B cell (primary cell): ENCODE measurements around the gene CDC5L. TPM values are rescaled to one million over a fixed set of nuclear protein-coding genes. Genes with fewer than 3 reads are reported as not detected.
"Not testable (repeated sequence)": the region's sequence is repeated elsewhere in the genome, so short reads cannot be mapped to it uniquely, and the experiment has no call there.

ENCODE experiments used
- ATAC-seq: fragments of 200-7000 bp; cut with Tn5 transposase; one replicate; pipeline ENCODE4 v1.10.0; 2021; ENCODE audit warnings: low read depth, mild to moderate bottlenecking, moderate number of reproducible peaks, moderate library complexity
- CTCF ChIA-PET: fragments of 350-600 bp; sonication (Branson Sonifier 250); formaldehyde crosslinking; loops from one replicate; lab custom pipeline; 2021; ENCODE audit warnings: antibody characterized with exemption, inconsistent platforms; lab: Charles Lee
- POLR2A ChIA-PET: fragments of 350-600 bp; sonication (Branson Sonifier 250); formaldehyde crosslinking; loops from one replicate; lab custom pipeline; 2021; ENCODE audit warnings: antibody characterized with exemption; lab: Charles Lee
- DNase-seq: peaks from one replicate; pipeline ENCODE4 v3.0.0; 2013
- H2AFZ ChIP-seq: 2 replicates; pipeline ENCODE4 v1.6.1; 2012; ENCODE audit warnings: mild to moderate bottlenecking, low read depth, low read length; ENCODE audit not compliant: insufficient read depth, poor library complexity, severe bottlenecking
- H3K27ac ChIP-seq, 2 donors: 1 replicate in 1 of 2; 2 replicates in 1 of 2; pipeline ENCODE4 v1.5.1; 2012 to 2013; ENCODE audit warnings: low read length in 2 of 2, mild to moderate bottlenecking in 2 of 2, moderate library complexity in 1 of 2
- H3K27me3 ChIP-seq, 4 experiments: fragments of 200-600 bp in 1 of 4; sonication (generic) in 1 of 4; replicated peaks in 1 of 4; 1 replicate in 2 of 4; 2 replicates in 2 of 4; pipeline versions ENCODE4 v1.6.1 to v1.7.0; 2013 to 2016; ENCODE audit warnings: low read length in 3 of 4, mild to moderate bottlenecking in 2 of 4, mixed read lengths in 1 of 4, moderate library complexity in 1 of 4; ENCODE audit not compliant: insufficient read depth in 4 of 4, control insufficient read depth in 3 of 4; ENCODE audit errors: control extremely low read depth in 1 of 4
- H3K36me3 ChIP-seq, 2 experiments: replicated peaks in 1 of 2; 1 replicate in 1 of 2; 2 replicates in 1 of 2; pipeline versions ENCODE4 v1.6.1 to v1.7.1; 2013; ENCODE audit warnings: low read length in 1 of 2; ENCODE audit not compliant: insufficient read depth in 2 of 2, control insufficient read depth in 1 of 2; ENCODE audit errors: control extremely low read depth in 1 of 2, extremely low read depth in 1 of 2
- H3K4me1 ChIP-seq, 2 donors: fragments of 200-600 bp in 1 of 2; sonication (generic) in 1 of 2; 1 replicate in 1 of 2; 2 replicates in 1 of 2; pipeline versions ENCODE4 v1.5.1 to v1.6.1; 2013 to 2017; ENCODE audit warnings: low read length in 2 of 2; ENCODE audit not compliant: control insufficient read depth in 2 of 2, insufficient read depth in 2 of 2
- H3K4me2 ChIP-seq: replicated peaks from 2 replicates; pipeline ENCODE3; 2012; ENCODE audit warnings: mild to moderate bottlenecking, low read depth, low read length; ENCODE audit not compliant: poor library complexity, severe bottlenecking
- H3K4me3 ChIP-seq, 5 experiments: fragments of 200-600 bp in 1 of 5; sonication (generic) in 1 of 5; 1 replicate in 3 of 5; 2 replicates in 2 of 5; pipeline versions ENCODE4 v1.5.1 to v1.7.0; 2011 to 2016; ENCODE audit warnings: low read length in 4 of 5, mild to moderate bottlenecking in 4 of 5, low read depth in 2 of 5, control low read depth in 1 of 5, moderate library complexity in 1 of 5; ENCODE audit not compliant: insufficient read depth in 1 of 5; ENCODE audit errors: control extremely low read depth in 1 of 5, extremely low read depth in 1 of 5
- H3K79me2 ChIP-seq: fragments of 200-600 bp; sonication (generic); one replicate; pipeline ENCODE4 v1.6.0; 2016; ENCODE audit warnings: low read length; ENCODE audit not compliant: control insufficient read depth, insufficient read depth
- H3K9ac ChIP-seq: fragments of 200-600 bp; sonication (generic); 2 replicates; pipeline ENCODE4 v1.6.1; 2017; ENCODE audit warnings: mild to moderate bottlenecking, low read length, moderate library complexity
- H3K9me3 ChIP-seq, 3 donors: one replicate each; pipeline versions ENCODE4 v1.6.1 to v1.7.1; 2013; ENCODE audit warnings: low read length in 2 of 3; ENCODE audit not compliant: control insufficient read depth in 2 of 3, insufficient read depth in 1 of 3; ENCODE audit errors: control extremely low read depth in 1 of 3
- H4K20me1 ChIP-seq: 2 replicates; pipeline ENCODE4 v1.6.0; 2012; ENCODE audit warnings: mild to moderate bottlenecking, low read length; ENCODE audit not compliant: insufficient read depth, control insufficient read depth, poor library complexity, severe bottlenecking
- H3K27ac Mint-ChIP-seq: one replicate; pipeline ENCODE4 v1.8.0; 2021; ENCODE audit warnings: mixed read lengths
- H3K27me3 Mint-ChIP-seq: one replicate; pipeline ENCODE4 v1.8.0; 2021; ENCODE audit warnings: mixed read lengths
- H3K4me1 Mint-ChIP-seq: one replicate; pipeline ENCODE4 v1.8.0; 2021; ENCODE audit warnings: mixed read lengths
- H3K4me3 Mint-ChIP-seq: one replicate; pipeline ENCODE4 v1.8.0; 2021; ENCODE audit warnings: mixed read lengths
- H3K9me3 Mint-ChIP-seq: one replicate; pipeline ENCODE4 v1.8.0; 2022; ENCODE audit warnings: mixed read lengths; ENCODE audit not compliant: insufficient read depth
- EZH2 ChIP-seq: IDR thresholded peaks from 2 replicates; pipeline ENCODE4 v1.6.1; 2012; ENCODE audit warnings: borderline replicate concordance, low read depth, mild to moderate bottlenecking, moderate library complexity, low read length; ENCODE audit not compliant: insufficient read depth, poor library complexity, severe bottlenecking
- WGBS: methylation state at CpG from one replicate; pipeline ENCODE4 v1.1.5; 2013; ENCODE audit warnings: missing lambda C conversion rate; ENCODE audit not compliant: insufficient coverage; 5-methylcytosine and 5-hydroxymethylcytosine counted together
- intact Hi-C: fragments of 100-400 bp; cut with micrococcal nuclease; formaldehyde crosslinking; loops from one replicate; pipeline ENCODE4 v1.10.0; 2022
- polyA plus RNA-seq: library from polyadenylated mRNA; depleted of rRNA; stranded (reverse); fragments of >200 nt; gene quantifications from 2 replicates; pipeline ENCODE4 v1.2.3, GENCODE V29; 2012
- total RNA-seq, 2 donors: library from RNA; stranded (reverse); fragments of 120-200 nt in 1 of 2; gene quantifications; 1 replicate in 1 of 2; 2 replicates in 1 of 2; pipeline versions ENCODE4 v1.2.3 to v1.2.4, GENCODE V29; 2013 to 2022
- TF ChIP-seq, protein P1 (sequence below): fragments of 200-600 bp; IDR thresholded peaks from one replicate; pipeline ENCODE4 v1.8.0; 2022; ENCODE audit warnings: antibody characterized with exemption, mild to moderate bottlenecking

Gene CDC5L
- total and polyA plus RNA-seq, 2 donors (not counting 1 experiment from before 2014, with no cell fraction given) = 4.1 to 22.2 TPM

DNA sequence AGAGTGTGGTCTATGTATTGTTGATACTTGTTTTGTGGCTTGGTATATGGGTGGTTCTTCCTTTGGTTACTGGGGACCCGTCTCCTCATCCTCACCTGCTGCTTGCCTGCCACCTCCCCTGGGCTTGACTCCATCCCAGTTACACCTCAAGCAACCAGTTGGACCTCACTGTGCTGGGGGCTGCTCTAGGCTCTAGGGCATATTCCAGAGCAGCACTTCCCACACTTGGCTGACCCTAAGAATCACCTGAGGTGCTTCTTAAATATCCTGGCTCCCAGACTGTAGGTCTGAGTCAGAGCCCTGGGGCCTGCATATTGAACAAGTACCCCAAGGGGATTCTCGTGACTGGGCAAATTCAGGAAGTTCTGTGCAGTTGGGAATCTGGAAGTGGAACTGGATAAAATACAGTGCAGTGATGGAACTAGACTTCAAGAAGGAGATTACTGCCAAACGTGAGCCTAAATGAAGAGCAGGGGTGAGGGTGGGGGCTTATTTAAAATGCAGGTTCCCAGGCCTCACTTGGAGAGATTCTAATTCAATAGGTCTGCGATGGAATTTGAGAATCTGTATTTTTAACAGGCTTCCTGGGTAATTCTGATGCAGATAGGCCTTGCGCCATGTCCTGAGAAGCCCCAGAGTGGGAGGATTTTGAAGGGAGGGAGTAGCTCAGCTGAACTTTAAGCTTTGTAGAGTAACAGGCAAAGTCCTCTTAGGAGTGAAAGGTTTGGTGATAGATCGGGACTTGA is 37.4 kb upstream of the CDC5L start:
- Mint-ChIP-seq H3K9me3 (no peaks in the 10 kb centered on the region), H3K27me3 (peaks cover 21% of the 10 kb centered on the region), H3K4me3 (no peak overlapping the region), H3K27ac (no peak overlapping the region), H3K4me1 (no peaks in the 10 kb centered on the region)
- no peak for TF ChIP-seq EZH2
- TF ChIP-seq, protein P1, sequence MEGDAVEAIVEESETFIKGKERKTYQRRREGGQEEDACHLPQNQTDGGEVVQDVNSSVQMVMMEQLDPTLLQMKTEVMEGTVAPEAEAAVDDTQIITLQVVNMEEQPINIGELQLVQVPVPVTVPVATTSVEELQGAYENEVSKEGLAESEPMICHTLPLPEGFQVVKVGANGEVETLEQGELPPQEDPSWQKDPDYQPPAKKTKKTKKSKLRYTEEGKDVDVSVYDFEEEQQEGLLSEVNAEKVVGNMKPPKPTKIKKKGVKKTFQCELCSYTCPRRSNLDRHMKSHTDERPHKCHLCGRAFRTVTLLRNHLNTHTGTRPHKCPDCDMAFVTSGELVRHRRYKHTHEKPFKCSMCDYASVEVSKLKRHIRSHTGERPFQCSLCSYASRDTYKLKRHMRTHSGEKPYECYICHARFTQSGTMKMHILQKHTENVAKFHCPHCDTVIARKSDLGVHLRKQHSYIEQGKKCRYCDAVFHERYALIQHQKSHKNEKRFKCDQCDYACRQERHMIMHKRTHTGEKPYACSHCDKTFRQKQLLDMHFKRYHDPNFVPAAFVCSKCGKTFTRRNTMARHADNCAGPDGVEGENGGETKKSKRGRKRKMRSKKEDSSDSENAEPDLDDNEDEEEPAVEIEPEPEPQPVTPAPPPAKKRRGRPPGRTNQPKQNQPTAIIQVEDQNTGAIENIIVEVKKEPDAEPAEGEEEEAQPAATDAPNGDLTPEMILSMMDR = no peak
- no peak overlapping the region for H2AFZ ChIP-seq
- H3K4me2 ChIP-seq = no peak overlapping the region
- no peaks in the 10 kb centered on the region for H4K20me1 ChIP-seq
- H3K36me3 ChIP-seq = no peaks in the 10 kb centered on the region
- CTCF ChIA-PET = no interaction called here
- H3K27ac ChIP-seq = no peak overlapping the region
- POLR2A ChIA-PET = no interaction called here
- H3K4me3 ChIP-seq = no peak overlapping the region
- no peak overlapping the region for H3K9ac ChIP-seq
- no peaks in the 10 kb centered on the region for H3K9me3 ChIP-seq
- DNase-seq = no peak
- no peaks in the 10 kb centered on the region for H3K4me1 ChIP-seq
- H3K79me2 ChIP-seq = no peaks in the 10 kb centered on the region
- H3K27me3 ChIP-seq = peaks cover 0 to 8% (median 2%) of the 10 kb centered on the region in 4 experiments
- WGBS = 91% methylated on average over 5 of the region's 6 CpGs
- no peak for ATAC-seq
- intact Hi-C loops = no loop called here

DNA sequence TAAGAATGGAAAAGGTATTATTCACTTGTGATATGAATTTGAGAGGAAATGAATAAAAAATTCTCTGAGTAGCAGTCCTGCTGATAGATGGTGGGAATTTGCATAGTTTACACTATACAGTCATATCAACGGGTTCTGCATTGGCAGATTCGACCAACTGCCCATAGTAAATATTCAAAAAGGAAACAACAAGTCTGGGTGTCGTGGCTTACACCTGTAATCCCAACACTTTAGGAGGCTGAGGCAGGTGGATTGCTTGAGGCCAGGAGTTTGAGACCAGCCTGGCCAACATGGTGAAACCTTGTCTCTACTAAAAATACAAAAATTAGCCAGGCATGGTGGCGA is 36.9 kb upstream of the CDC5L start:
- peaks cover 16% of the 10 kb centered on the region for H3K27me3 Mint-ChIP-seq
- H3K79me2 ChIP-seq, H3K9me3 ChIP-seq, H3K4me3 Mint-ChIP-seq, H4K20me1 ChIP-seq, POLR2A ChIA-PET, H3K4me3 ChIP-seq, H3K4me1 ChIP-seq, H3K27me3 ChIP-seq, H3K36me3 ChIP-seq, H2AFZ ChIP-seq, DNase-seq, H3K9ac ChIP-seq, intact Hi-C loops, CTCF ChIA-PET, ATAC-seq, H3K4me2 ChIP-seq, H3K9me3 Mint-ChIP-seq, H3K27ac ChIP-seq, H3K27ac Mint-ChIP-seq, H3K4me1 Mint-ChIP-seq: not testable (repeated sequence)
- no CpG with 5 or more reads among the region's 4 CpGs for WGBS
